WERI-Rb-1 (cell line): ENCODE results near the gene APH1B.
"Not testable (repeated sequence)": the region's sequence is repeated elsewhere in the genome, so short reads cannot be mapped to it uniquely, and the experiment has no call there.

Experiments used
- DNase-seq: peaks from one replicate; pipeline ENCODE4 v3.0.0-alpha.2; 2020
- H3K27ac ChIP-seq: fragments of 250-450 bp; sonication (Bioruptor Pico); 2 replicates; pipeline ENCODE4 v1.5.1; 2020; ENCODE audit warnings: mild to moderate bottlenecking, moderate library complexity
- H3K27me3 ChIP-seq: fragments of 250-450 bp; sonication (Bioruptor Pico); 2 replicates; pipeline ENCODE4 v1.5.1; 2021; ENCODE audit warnings: mild to moderate bottlenecking, low read depth, moderate library complexity; ENCODE audit not compliant: insufficient read depth, severe bottlenecking
- H3K36me3 ChIP-seq: fragments of 250-450 bp; sonication (Bioruptor Pico); 2 replicates; pipeline ENCODE4 v1.5.1; 2020; ENCODE audit warnings: mild to moderate bottlenecking, moderate library complexity
- H3K4me3 ChIP-seq: 2 replicates; pipeline ENCODE4 v1.5.1; 2011; ENCODE audit warnings: low read depth, mild to moderate bottlenecking, control low read depth, low read length
- H3K9me3 ChIP-seq: fragments of 250-450 bp; sonication (Bioruptor Pico); 2 replicates; pipeline ENCODE4 v1.5.1; 2021; ENCODE audit warnings: mild to moderate bottlenecking, moderate library complexity; ENCODE audit not compliant: severe bottlenecking
- TF ChIP-seq, protein P1 (sequence below): IDR thresholded peaks from 2 replicates; pipeline ENCODE4 v1.5.1; 2011; ENCODE audit warnings: low read depth, mild to moderate bottlenecking, control low read depth, inconsistent platforms, low read length

Gene APH1B

DNA sequence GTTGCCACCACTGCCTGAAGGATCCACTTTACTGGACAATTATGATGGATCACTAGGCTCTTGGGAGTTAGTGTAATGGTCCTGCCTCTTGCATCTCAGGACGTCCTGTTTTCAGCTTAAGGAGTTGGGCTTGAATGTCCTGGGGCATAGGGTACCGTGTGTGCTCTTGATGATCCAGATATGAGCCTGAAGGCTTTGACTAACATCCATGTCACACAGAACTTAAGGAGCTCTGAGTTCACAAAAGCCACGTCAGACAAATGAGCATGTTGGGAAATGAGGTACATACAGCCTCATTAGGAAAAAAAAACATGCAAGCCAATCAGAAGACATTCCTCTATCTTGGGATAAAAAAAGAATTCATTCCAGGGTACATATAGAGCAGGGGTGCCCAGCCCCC lies 63.5 kb downstream of the APH1B start:
- Histone ChIP-seq H3K36me3 (no peaks in the 10 kb centered on the region), H3K27ac (no peak overlapping the region), H3K4me3 (no peak overlapping the region), H3K27me3 (no peaks in the 10 kb centered on the region), H3K9me3 (no peaks in the 10 kb centered on the region)
- no peak for DNase-seq
- TF ChIP-seq, protein P1, sequence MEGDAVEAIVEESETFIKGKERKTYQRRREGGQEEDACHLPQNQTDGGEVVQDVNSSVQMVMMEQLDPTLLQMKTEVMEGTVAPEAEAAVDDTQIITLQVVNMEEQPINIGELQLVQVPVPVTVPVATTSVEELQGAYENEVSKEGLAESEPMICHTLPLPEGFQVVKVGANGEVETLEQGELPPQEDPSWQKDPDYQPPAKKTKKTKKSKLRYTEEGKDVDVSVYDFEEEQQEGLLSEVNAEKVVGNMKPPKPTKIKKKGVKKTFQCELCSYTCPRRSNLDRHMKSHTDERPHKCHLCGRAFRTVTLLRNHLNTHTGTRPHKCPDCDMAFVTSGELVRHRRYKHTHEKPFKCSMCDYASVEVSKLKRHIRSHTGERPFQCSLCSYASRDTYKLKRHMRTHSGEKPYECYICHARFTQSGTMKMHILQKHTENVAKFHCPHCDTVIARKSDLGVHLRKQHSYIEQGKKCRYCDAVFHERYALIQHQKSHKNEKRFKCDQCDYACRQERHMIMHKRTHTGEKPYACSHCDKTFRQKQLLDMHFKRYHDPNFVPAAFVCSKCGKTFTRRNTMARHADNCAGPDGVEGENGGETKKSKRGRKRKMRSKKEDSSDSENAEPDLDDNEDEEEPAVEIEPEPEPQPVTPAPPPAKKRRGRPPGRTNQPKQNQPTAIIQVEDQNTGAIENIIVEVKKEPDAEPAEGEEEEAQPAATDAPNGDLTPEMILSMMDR, result no peak

DNA sequence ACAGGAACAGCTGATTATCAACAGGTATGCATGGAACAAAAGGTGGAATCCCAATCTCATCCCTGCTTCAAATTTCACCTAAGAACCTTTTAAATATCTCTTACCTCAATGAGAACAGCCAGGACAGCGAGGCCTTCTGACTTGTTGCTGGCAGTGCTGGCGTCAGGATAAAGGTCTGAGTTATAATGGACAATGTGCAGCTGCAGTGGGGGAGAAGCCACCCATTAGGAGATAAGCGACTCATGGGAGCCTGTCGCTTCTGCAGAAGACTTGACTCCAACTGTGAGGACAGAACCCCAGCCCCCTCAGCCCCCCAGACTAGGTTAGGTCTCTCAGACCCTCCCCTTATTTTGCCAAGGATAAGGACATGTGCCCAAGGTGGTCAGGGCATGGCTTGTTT lies 64.5 kb downstream of the APH1B start:
- no peaks in the 10 kb centered on the region for H3K27me3 ChIP-seq
- TF ChIP-seq, protein P1, result no peak
- no peak overlapping the region for H3K27ac ChIP-seq
- DNase-seq, result no peak
- no peaks in the 10 kb centered on the region for H3K36me3 ChIP-seq
- no peaks in the 10 kb centered on the region for H3K9me3 ChIP-seq
- H3K4me3 ChIP-seq, result no peak overlapping the region

DNA sequence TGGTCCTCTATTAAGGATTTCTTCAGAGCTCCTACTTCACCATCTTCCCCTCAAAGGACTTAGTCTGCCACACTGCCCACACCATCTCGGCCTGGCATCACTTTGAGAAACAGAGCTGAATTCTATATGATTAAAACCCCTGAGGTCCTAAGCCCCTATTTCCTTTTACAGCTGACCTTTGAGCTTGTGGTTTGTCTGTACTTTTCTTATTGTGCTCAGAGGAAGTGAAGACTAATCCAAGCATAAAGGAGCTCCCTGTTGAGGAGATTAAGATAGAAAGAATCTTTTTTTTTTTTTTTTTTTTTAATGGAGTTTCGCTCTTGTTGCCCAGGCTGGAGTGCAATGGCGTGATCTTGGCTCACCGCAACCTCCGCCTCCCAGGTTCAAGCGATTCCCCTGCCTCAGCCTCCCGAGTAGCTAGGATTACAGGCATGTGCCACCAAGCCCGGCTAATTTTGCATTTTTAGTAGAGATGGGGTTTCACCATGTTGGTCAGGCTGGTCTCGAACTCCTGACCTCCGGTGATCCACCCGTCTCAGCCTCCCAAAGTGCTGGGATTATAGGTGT lies 65.7 kb downstream of the APH1B start:
- H3K9me3 ChIP-seq, H3K4me3 ChIP-seq, H3K27ac ChIP-seq, H3K36me3 ChIP-seq, H3K27me3 ChIP-seq, DNase-seq: not testable (repeated sequence)

DNA sequence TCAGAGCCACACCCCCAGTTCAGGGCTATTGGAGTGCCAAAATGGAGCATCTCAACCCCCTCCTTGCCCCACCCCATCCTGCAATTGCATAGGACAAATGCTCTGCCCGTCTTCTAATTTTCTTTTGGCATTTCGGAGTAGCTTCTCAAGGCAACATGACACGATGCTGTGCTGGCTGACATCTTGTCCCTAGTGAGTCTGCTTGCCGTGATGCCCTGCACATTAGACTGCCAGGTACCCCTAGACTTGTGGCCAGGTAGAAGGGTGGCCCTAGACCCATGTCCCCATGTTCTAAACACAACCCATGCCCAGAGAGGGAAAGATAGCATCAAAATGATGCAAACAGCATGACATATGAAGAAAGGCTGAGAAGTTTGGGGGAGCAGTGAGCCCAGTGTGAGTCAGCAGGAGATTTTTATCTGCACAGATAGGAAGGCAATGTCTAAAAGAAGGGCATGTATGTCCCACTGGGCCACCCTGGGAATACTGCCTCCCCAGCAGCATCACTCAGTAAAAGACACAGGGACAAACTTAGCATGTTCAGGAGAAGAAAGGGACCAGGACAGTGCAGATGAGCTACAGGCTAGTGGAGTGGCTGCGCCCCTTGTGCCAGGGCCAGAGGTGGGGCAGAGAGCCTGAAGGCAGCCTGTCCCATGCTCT lies 67.5 kb downstream of the APH1B start:
- H3K27me3 ChIP-seq, result no peaks in the 10 kb centered on the region
- no peak overlapping the region for H3K4me3 ChIP-seq
- TF ChIP-seq, protein P1, result no peak
- H3K27ac ChIP-seq, result no peak overlapping the region
- no peaks in the 10 kb centered on the region for H3K9me3 ChIP-seq
- no peak for DNase-seq
- H3K36me3 ChIP-seq, result no peaks in the 10 kb centered on the region

DNA sequence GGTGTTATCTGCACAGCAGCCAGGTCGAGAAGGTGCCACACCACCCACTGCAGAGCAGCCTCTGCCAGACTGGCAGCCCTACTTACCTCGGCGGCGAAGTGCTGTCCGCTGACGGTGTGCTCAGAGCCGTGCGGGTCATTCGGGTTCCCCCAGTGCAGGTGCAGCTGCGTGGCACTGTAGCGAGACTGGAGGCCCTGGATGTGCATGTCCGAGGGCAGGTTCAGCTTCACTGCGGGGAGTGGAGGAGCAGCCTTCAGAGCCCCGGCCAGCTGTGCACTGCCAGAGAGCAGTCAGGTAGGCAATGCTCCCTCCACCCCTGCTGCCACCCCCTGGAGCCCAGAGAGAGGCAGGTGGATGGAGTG lies 68.0 kb downstream of the APH1B start:
- Histone ChIP-seq H3K36me3 (no peaks in the 10 kb centered on the region), H3K9me3 (no peaks in the 10 kb centered on the region), H3K27ac (no peak overlapping the region), H3K27me3 (no peaks in the 10 kb centered on the region), H3K4me3 (no peak overlapping the region)
- no peak for DNase-seq
- TF ChIP-seq, protein P1, result no peak

DNA sequence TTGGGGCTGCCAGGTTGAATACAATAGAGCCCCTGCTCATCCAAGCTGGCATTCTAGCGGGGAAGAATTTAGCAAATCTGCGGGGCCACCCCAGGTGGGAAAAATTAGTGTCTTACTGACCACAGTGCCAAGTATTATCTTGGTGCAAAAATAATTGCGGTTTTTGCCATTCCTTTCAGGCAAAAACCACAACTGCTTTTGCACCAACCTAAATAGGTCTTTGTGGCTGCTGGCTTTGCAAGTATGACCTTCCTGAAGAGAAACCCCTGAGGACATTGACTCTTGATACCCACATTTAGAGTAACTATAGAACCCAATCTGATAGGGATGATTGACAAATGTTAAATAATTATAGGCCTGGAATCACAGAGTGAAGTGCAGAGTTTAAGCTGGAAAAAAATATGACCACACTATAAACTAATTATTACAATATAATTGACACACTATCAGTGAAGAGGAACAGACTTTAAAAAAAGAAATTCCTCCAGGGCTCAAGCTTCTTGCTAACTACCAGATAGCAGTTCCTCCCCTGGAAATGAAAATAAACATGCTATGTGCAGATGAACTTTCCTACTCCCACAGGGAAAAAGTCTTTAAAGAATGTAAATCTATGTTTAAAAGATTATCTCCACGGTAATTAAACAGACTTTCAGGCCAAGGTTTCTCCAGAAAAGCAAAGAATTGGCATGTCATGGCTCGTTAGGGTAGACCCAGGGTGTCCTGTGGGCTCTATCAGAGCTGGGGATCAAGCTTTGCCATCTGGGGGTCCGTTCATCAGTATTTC lies 69.9 kb downstream of the APH1B start:
- no peak for DNase-seq
- no peaks in the 10 kb centered on the region for H3K27me3 ChIP-seq
- H3K36me3 ChIP-seq, result no peaks in the 10 kb centered on the region
- TF ChIP-seq, protein P1, result no peak
- no peak overlapping the region for H3K27ac ChIP-seq
- H3K4me3 ChIP-seq, result no peak overlapping the region
- no peaks in the 10 kb centered on the region for H3K9me3 ChIP-seq
